DOHH2 (cell line): ENCODE results near the gene SORBS1.

Experiments used
- H3F3A ChIP-seq: fragments of 200-600 bp; sonication (generic), shearing (Covaris generic); 2 replicates; pipeline ENCODE4 v1.6.0; 2016; ENCODE audit warnings: antibody characterized with exemption, mild to moderate bottlenecking; ENCODE audit not compliant: control insufficient read depth, insufficient read depth
- H3K27ac ChIP-seq: fragments of 200-600 bp; sonication (generic); 2 replicates; pipeline ENCODE4 v1.5.1; 2014; ENCODE audit warnings: low read depth, mild to moderate bottlenecking, low read length, moderate library complexity
- H3K27me3 ChIP-seq: fragments of 200-600 bp; sonication (generic); 2 replicates; pipeline ENCODE4 v1.6.1; 2014; ENCODE audit warnings: mild to moderate bottlenecking, low read length, mixed read lengths; ENCODE audit not compliant: control insufficient read depth
- H3K36me3 ChIP-seq: fragments of 200-600 bp; sonication (generic); 2 replicates; pipeline ENCODE4 v1.6.1; 2014; ENCODE audit warnings: mild to moderate bottlenecking, low read length, moderate library complexity, mixed read lengths; ENCODE audit not compliant: control insufficient read depth
- H3K4me1 ChIP-seq: fragments of 200-600 bp; sonication (generic); 2 replicates; pipeline ENCODE4 v1.6.1; 2014; ENCODE audit warnings: mild to moderate bottlenecking, low read length, mixed read lengths; ENCODE audit not compliant: control insufficient read depth
- H3K4me2 ChIP-seq: fragments of 200-600 bp; sonication (generic); 2 replicates; pipeline ENCODE4 v1.6.0; 2014; ENCODE audit warnings: mild to moderate bottlenecking, low read length, moderate library complexity
- H3K4me3 ChIP-seq: fragments of 200-600 bp; sonication (generic); 2 replicates; pipeline ENCODE4 v1.5.1; 2014; ENCODE audit warnings: mild to moderate bottlenecking, low read length, mixed read lengths
- H3K79me2 ChIP-seq: fragments of 200-600 bp; sonication (generic); 2 replicates; pipeline ENCODE4 v1.6.1; 2014; ENCODE audit warnings: mild to moderate bottlenecking, low read length, mixed read lengths; ENCODE audit not compliant: control insufficient read depth
- H3K9me2 ChIP-seq: fragments of 200-600 bp; sonication (generic); replicated peaks from 2 replicates; pipeline ENCODE4 v1.6.1; 2014; ENCODE audit warnings: mild to moderate bottlenecking, low read length, mixed read lengths; ENCODE audit not compliant: control insufficient read depth
- H3K9me3 ChIP-seq: fragments of 200-600 bp; sonication (generic); 2 replicates; pipeline ENCODE4 v1.6.1; 2014; ENCODE audit warnings: antibody characterized with exemption, low read length, mixed read lengths; ENCODE audit not compliant: control insufficient read depth, insufficient read depth
- H4K20me1 ChIP-seq: fragments of 200-600 bp; sonication (generic); 2 replicates; pipeline ENCODE4 v1.6.0; 2014; ENCODE audit warnings: low read depth, mild to moderate bottlenecking, antibody characterized with exemption, low read length, moderate library complexity; ENCODE audit not compliant: control insufficient read depth, insufficient read depth
- EZH2phosphoT487 ChIP-seq: fragments of 200-600 bp; sonication (generic); IDR thresholded peaks from 2 replicates; pipeline ENCODE4 v1.6.1; 2017; ENCODE audit warnings: borderline replicate concordance, mild to moderate bottlenecking, antibody characterized with exemption, low read length, moderate library complexity, mixed read lengths
- TF ChIP-seq, protein P1 (sequence below): fragments of 200-600 bp; sonication (generic); IDR thresholded peaks from one replicate; pipeline ENCODE4 v1.5.1; 2014; ENCODE audit warnings: antibody characterized with exemption, mild to moderate bottlenecking, low read depth, low read length; ENCODE audit not compliant: poor library complexity, severe bottlenecking

SORBS1 gene

DNA sequence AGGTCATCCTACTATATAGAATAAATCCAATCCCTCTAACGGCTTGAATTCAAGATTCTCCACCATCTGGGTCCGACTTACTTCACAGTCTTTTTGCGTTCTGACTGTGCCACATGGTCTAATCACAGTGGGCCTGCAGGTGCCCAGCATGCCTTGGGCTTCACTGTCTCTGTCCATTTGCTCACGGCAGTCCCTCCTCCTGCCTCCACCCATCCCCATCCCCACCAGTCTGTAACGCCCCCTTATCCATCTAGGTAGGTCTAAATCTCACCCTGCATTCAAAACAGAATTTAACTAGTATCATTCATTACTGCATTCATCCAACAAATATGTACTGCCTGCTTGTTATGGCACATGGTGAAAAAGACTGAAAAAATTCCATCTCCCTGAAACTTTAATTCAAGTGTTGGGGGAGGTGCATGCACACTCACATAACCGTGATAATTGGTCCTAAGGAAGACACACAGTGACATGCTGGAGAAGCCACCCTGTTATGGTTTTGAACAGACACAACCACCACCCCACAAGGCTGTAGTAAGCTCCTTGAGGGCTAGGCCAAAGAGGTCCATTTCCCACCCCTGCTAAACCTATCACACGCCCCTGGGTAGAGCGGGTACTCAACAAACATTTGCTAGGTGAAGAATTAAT, 24.2 kb downstream of the SORBS1 start:
- H3K9me2 ChIP-seq, result no peaks in the 10 kb centered on the region
- H4K20me1 ChIP-seq, result no peaks in the 10 kb centered on the region
- peaks cover 10% of the 10 kb centered on the region for H3K27me3 ChIP-seq
- no peaks in the 10 kb centered on the region for H3F3A ChIP-seq
- TF ChIP-seq, protein P1, sequence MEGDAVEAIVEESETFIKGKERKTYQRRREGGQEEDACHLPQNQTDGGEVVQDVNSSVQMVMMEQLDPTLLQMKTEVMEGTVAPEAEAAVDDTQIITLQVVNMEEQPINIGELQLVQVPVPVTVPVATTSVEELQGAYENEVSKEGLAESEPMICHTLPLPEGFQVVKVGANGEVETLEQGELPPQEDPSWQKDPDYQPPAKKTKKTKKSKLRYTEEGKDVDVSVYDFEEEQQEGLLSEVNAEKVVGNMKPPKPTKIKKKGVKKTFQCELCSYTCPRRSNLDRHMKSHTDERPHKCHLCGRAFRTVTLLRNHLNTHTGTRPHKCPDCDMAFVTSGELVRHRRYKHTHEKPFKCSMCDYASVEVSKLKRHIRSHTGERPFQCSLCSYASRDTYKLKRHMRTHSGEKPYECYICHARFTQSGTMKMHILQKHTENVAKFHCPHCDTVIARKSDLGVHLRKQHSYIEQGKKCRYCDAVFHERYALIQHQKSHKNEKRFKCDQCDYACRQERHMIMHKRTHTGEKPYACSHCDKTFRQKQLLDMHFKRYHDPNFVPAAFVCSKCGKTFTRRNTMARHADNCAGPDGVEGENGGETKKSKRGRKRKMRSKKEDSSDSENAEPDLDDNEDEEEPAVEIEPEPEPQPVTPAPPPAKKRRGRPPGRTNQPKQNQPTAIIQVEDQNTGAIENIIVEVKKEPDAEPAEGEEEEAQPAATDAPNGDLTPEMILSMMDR, result no peak
- TF ChIP-seq EZH2phosphoT487, result no peak
- H3K4me3 ChIP-seq, result no peak overlapping the region
- no peaks in the 10 kb centered on the region for H3K4me1 ChIP-seq
- no peaks in the 10 kb centered on the region for H3K36me3 ChIP-seq
- H3K27ac ChIP-seq, result no peak overlapping the region
- no peaks in the 10 kb centered on the region for H3K79me2 ChIP-seq
- no peak overlapping the region for H3K4me2 ChIP-seq
- no peaks in the 10 kb centered on the region for H3K9me3 ChIP-seq

DNA sequence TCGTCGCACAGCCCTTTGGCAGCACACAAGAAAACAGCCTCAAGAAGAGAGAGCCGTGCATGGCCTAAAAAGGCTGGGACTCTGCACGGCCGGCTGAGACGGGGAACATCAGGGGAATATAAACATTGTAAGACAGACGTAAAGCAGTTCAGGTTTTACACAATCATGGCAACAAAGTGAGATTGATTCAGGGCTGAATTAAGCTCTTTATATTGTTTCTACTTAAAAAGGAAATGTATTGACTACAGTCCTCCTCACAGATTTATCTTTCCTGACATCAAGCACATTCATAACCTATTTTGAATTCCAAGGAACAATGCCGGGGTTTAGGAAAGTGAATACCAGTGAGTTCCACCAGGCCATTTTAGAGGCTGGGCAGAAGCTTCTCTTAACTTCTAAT, 25.2 kb downstream of the SORBS1 start:
- no peaks in the 10 kb centered on the region for H3K36me3 ChIP-seq
- H4K20me1 ChIP-seq, result no peaks in the 10 kb centered on the region
- no peaks in the 10 kb centered on the region for H3K9me2 ChIP-seq
- no peak overlapping the region for H3K27ac ChIP-seq
- H3K4me3 ChIP-seq, result no peak overlapping the region
- H3K9me3 ChIP-seq, result no peaks in the 10 kb centered on the region
- no peaks in the 10 kb centered on the region for H3F3A ChIP-seq
- TF ChIP-seq, protein P1, result no peak
- TF ChIP-seq EZH2phosphoT487, result no peak
- no peak overlapping the region for H3K4me2 ChIP-seq
- peaks cover 7% of the 10 kb centered on the region; the same call in 1 of the 2 replicates for H3K27me3 ChIP-seq
- no peaks in the 10 kb centered on the region for H3K79me2 ChIP-seq
- H3K4me1 ChIP-seq, result no peaks in the 10 kb centered on the region

DNA sequence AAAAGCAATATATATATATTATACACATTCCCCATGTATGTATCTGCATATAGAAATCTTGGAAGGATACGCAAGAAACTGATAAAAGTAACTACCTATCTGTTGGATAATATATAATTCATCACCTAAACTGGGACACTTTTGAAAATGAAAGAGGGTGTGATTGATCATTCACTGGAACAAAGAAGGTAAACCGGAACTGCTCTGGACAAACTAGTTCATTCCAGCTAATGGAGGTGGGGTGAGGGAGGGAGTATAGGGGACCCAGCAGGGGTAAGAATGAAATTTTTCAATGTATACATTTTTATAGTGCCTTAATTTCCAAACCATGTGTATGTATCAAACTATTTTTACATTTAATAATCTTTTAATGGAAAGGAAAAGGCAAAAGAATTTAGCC, 25.6 kb downstream of the SORBS1 start:
- H3K9me2 ChIP-seq, result no peaks in the 10 kb centered on the region
- no peaks in the 10 kb centered on the region for H4K20me1 ChIP-seq
- TF ChIP-seq, protein P1, result no peak
- TF ChIP-seq EZH2phosphoT487, result no peak
- no peaks in the 10 kb centered on the region for H3K9me3 ChIP-seq
- no peak overlapping the region for H3K27ac ChIP-seq
- peaks cover 7% of the 10 kb centered on the region; the same call in 1 of the 2 replicates for H3K27me3 ChIP-seq
- H3K4me1 ChIP-seq, result no peaks in the 10 kb centered on the region
- no peaks in the 10 kb centered on the region for H3F3A ChIP-seq
- H3K4me2 ChIP-seq, result no peak overlapping the region
- H3K4me3 ChIP-seq, result no peak overlapping the region
- no peaks in the 10 kb centered on the region for H3K36me3 ChIP-seq
- no peaks in the 10 kb centered on the region for H3K79me2 ChIP-seq
